Pancreas (tissue), 10 donors: Measurements from ENCODE around the gene BCORL1. TPM values are rescaled to one million over a fixed set of nuclear protein-coding genes. Genes with fewer than 3 reads are reported as not detected.

Source experiments
- ATAC-seq, 4 donors: fragments of 200-7000 bp; cut with Tn5 transposase; one replicate each; pipeline versions ENCODE4 v1.8.0 to v1.9.1; 2020; ENCODE audit warnings: mild to moderate bottlenecking in 4 of 4, moderate library complexity in 4 of 4
- DNase-seq, 6 donors: peaks; one replicate each; pipeline ENCODE4 v3.0.0-alpha.2; 2020
- FAIRE-seq: peaks from 2 replicates; lab custom pipeline; 2012; peaks lifted over from hg19 to GRCh38; lab: Jason Lieb, UNC
- H3K27ac ChIP-seq, 4 donors: fragments of 200-600 bp; sonication (generic); 1 replicate in 3 of 4; 2 replicates in 1 of 4; pipeline versions ENCODE4 v1.5.0 to v1.8.0; 2020
- H3K27me3 ChIP-seq, 4 donors: fragments of 200-600 bp; one replicate each; pipeline ENCODE4 v1.8.0; 2021
- H3K36me3 ChIP-seq, 3 donors: fragments of 200-600 bp; sonication (generic) in 1 of 3; one replicate each; pipeline versions ENCODE4 v1.5.0 to v1.8.0; 2020 to 2021
- H3K4me1 ChIP-seq, 3 donors: fragments of 200-600 bp; one replicate each; pipeline ENCODE4 v1.8.0; 2021
- H3K4me3 ChIP-seq, 4 donors: fragments of 200-600 bp; sonication (generic) in 2 of 4; one replicate each; pipeline versions ENCODE4 v1.5.0 to v1.8.0; 2020 to 2021
- H3K9me3 ChIP-seq, 4 donors: fragments of 200-600 bp; one replicate each; pipeline ENCODE4 v1.8.0; 2021
- CTCF ChIP-seq, 4 donors: fragments of 200-600 bp; sonication (generic) in 3 of 4; IDR thresholded peaks; one replicate each; pipeline versions ENCODE4 v1.5.0 to v1.8.0; 2021; ENCODE audit warnings: antibody characterized with exemption in 4 of 4
- WGBS, 2 donors: extraction: QIAGEN DNeasy Blood & Tissue Kit; methylation state at CpG; one replicate each; pipeline ENCODE4 v1.1.7; 2013; 5-methylcytosine and 5-hydroxymethylcytosine counted together
- intact Hi-C, 3 donors: fragments of 100-400 bp; cut with DNase I; formaldehyde crosslinking; loops; one replicate each; pipeline versions ENCODE4 v1.11.1 to v1.14.2; 2022
- polyA plus RNA-seq, 2 donors: library from polyadenylated mRNA; stranded (reverse); fragments of 200-250 nt; gene quantifications; one replicate each; pipeline ENCODE4 v1.2.3, GENCODE V29; 2013
- total RNA-seq, 6 donors: library from RNA; stranded (reverse); fragmentation: NEBNext Ultra II Directional in 4 of 6; extraction: Animal tissue kit (Norgen Biotek cat#: 25700) in 4 of 6; gene quantifications; one replicate each; pipeline versions ENCODE4 v1.2.1 to v1.2.4, GENCODE V29; 2021 to 2023
- donor health status: healthy with polysubstance abuse.
- donor health status: DM: no; HTN: no; CAD: no; lungs with moderate emphysema.
- donor health status: DM: no; HTN: no; CAD: no.
- donor health status: control.
- donor health status: control.
- donor health status: Bipolar disorder and iron deficiency.
- donor health status: DM: yes; HTN: yes; CAD: no.
- donor health status: DM: no; HTN: no; CAD: no.
- donor health status: DM: no; HTN: no; CAD: no.
- donor health status: DM: yes; HTN: yes; CAD: no.

Gene BCORL1
- total and polyA plus RNA-seq, 8 donors, result 1.7 to 11.1 (median 5.6) TPM

GRCh38 chrX:130057209-130057608 lies 74.8 kb downstream of the BCORL1 start:
- intact Hi-C loops, result no loop called here
- FAIRE-seq (no peak), ATAC-seq (no peak), DNase-seq (no peak)
- Histone ChIP-seq H3K9me3 (no peaks in the 10 kb centered on the region), H3K4me3 (no peak overlapping the region), H3K27me3 (no peaks in the 10 kb centered on the region), H3K36me3 (no peaks in the 10 kb centered on the region), H3K27ac (no peak overlapping the region), H3K4me1 (no peaks in the 10 kb centered on the region)
- WGBS, 2 donors, result 77 to 90% methylated on average over 9 of the region's 9 CpGs
- no peak for TF ChIP-seq CTCF (IDR thresholded peaks at IDR 0.05)

DNA sequence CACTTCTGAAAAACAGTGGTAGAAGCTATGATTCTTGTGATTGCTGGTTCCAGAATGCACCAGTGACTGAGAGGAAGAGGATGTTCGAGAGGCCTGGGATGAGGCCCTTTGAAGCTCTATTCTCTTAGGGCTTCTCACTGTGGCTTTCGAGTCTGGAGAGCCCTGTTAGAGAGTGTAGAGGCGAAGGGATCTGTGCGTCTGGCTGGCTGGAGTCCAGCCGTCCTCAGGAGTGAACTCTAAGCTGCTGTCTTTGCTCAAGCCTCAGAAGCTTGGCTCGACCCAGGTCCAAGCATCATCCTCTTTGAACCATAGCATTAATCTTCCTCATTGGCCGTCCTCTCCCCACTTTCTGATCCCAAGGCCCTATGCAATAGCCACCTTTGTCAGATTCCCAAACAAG lies 76.2 kb downstream of the BCORL1 start:
- DNase-seq, result no peak
- Histone ChIP-seq H3K27ac (no peak overlapping the region), H3K27me3 (no peaks in the 10 kb centered on the region), H3K4me1 (no peaks in the 10 kb centered on the region), H3K9me3 (no peaks in the 10 kb centered on the region), H3K36me3 (no peaks in the 10 kb centered on the region), H3K4me3 (no peak overlapping the region)
- WGBS, 2 donors, result 61 to 80% methylated on average over 7 of the region's 7 CpGs
- FAIRE-seq, result no peak
- no peak for TF ChIP-seq CTCF (IDR thresholded peaks at IDR 0.05)
- intact Hi-C loops, result no loop called here
- no peak for ATAC-seq

- WGBS, 2 donors, result 1 to 35% methylated on average over 78 to 87 of the region's 87 CpGs
- peak; percentile 91 to 97 (median 96) for ATAC-seq
- DNase-seq, result peak; percentile 68 to 97 (median 86)
- peak overlapping the region in 3 of 4 donors; percentile 19 to 45 (median 27) for H3K4me3 ChIP-seq
- H3K4me1 ChIP-seq, result no peaks in the 10 kb centered on the region
- no peaks in the 10 kb centered on the region for H3K9me3 ChIP-seq
- no peaks in the 10 kb centered on the region for H3K36me3 ChIP-seq
- TF ChIP-seq CTCF (IDR thresholded peaks at IDR 0.05), result peak; percentile 61 to 87 (median 82)
- no peak overlapping the region for H3K27ac ChIP-seq
- intact Hi-C loops, result no loop called here
- no peak for FAIRE-seq
- H3K27me3 ChIP-seq, result no peaks in the 10 kb centered on the region
These were observed 78.0 kb downstream of the BCORL1 start for GRCh38 chrX:130060122-130061069.

DNA sequence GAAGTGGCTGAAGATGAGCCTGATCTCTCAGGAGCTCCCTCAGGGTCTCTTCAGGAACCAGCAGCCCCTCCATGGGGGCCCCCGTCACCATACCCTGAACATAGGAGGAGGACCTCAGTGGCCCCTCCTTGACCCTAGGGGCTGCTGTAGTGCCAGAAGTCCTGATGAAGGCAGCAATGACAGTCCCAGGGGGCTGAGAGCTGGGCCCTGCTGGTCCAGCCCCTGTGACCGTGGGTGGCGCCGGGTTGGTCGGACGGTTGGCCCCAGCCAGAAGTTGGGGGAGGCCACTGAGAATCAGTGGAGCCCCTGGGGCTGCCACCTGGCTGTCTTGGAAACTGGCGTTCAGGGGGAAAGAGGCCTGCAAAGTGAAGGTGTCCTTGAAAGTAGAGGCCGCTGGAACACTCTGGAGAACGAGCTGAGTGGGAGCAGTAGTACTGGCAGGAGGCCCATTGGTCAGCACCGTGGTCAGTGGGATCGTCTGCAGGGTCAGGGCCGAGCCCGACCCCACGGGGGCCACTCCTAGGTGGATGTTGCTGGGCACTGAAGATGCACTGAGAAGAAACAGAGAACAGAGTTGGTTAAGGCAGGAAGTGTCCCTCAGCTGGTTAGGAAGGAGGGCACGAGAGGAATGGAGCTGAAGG lies 84.7 kb downstream of the BCORL1 start:
- H3K27ac ChIP-seq, result no peak overlapping the region
- 80 to 84% methylated on average over 15 of the region's 15 CpGs for WGBS, 2 donors
- H3K36me3 ChIP-seq, result no peaks in the 10 kb centered on the region
- FAIRE-seq, result no peak
- no peaks in the 10 kb centered on the region for H3K9me3 ChIP-seq
- no peaks in the 10 kb centered on the region for H3K4me1 ChIP-seq
- no peak for ATAC-seq
- no peaks in the 10 kb centered on the region for H3K27me3 ChIP-seq
- no peak for TF ChIP-seq CTCF (IDR thresholded peaks at IDR 0.05)
- DNase-seq, result no peak
- intact Hi-C loops, result no loop called here
- no peak overlapping the region for H3K4me3 ChIP-seq
